ENCODE measurements around the gene PTMS. TPM values are rescaled to one million over a fixed set of nuclear protein-coding genes. Genes with fewer than 3 reads are reported as not detected.

Gene PTMS
- total and polyA plus RNA-seq, 2 experiments from 2014 or later, result 111 to 238 TPM

DNA sequence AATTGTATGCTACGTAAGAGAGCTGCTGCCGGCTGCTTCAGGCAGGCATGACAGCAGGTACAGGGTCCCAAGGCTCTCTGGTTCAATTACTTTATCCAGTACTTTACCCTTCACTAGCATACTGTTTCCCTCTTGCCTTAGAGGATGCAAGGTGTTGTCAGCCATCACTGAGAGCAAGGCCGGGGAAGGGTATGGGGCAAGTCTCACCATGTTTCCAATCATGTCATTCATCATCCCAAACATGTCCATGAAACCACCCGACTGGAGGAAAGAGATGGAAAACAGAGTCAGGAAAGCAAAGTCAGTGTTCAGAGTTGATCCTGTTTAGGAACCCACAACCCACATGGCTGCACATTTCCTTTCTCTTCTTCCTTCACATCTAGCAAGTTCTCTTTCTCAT lies 15.7 kb upstream of the PTMS start:
- Histone ChIP-seq H3K79me2 (replicated peaks; ENCODE audit: insufficient read depth) (peaks cover 24% of the 10 kb centered on the region), H3K4me3 (no peak overlapping the region), H4K20me1 (replicated peaks; ENCODE audit: insufficient read depth) (peaks cover 15% of the 10 kb centered on the region; the same call in 1 of the 2 replicates), H3F3A (replicated peaks; ENCODE audit: low read depth) (0 out of 2 replicates have a peak, but pooled peaks cover 9% of the 10 kb centered on the region), H3K9me2 (ENCODE audit: insufficient read depth) (no peaks in the 10 kb centered on the region), H3K27me3 (ENCODE audit: insufficient read depth) (no peaks in the 10 kb centered on the region), H3K4me2 (no peak overlapping the region), H3K27ac (ENCODE audit: low read depth) (no peak overlapping the region), H2AFZ (no peak overlapping the region), H3K36me3 (ENCODE audit: insufficient read depth) (peaks cover 35% of the 10 kb centered on the region), H3K4me1 (ENCODE audit: insufficient read depth) (peaks cover 17% of the 10 kb centered on the region)
- Mint-ChIP-seq H3K4me1 (peaks cover 19% of the 10 kb centered on the region), H3K4me3 (no peak overlapping the region), H3K27ac (no peak overlapping the region), H3K9me3 (no peaks in the 10 kb centered on the region), H3K27me3 (ENCODE audit: insufficient read depth, low read depth, poor library complexity) (peaks cover 21% of the 10 kb centered on the region), H3K36me3 (ENCODE audit: low read depth) (peaks cover 65% of the 10 kb centered on the region)
- TF ChIP-seq STAT1 (IDR thresholded peaks at IDR 0.05; ENCODE audit: unreplicated experiment) (no peak), POLR2AphosphoS5 (IDR thresholded peaks at IDR 0.05; ENCODE audit: low read depth) (no peak), NANOG (IDR thresholded peaks at IDR 0.05; ENCODE audit: borderline replicate concordance) (no peak), EZH2 (IDR thresholded peaks at IDR 0.05; ENCODE audit: low read depth, unreplicated experiment) (no peak), ZNF331 (CRISPR knock-in tag; IDR thresholded peaks at IDR 0.05; ENCODE audit: low read depth) (no peak)
- TF ChIP-seq, protein P1, sequence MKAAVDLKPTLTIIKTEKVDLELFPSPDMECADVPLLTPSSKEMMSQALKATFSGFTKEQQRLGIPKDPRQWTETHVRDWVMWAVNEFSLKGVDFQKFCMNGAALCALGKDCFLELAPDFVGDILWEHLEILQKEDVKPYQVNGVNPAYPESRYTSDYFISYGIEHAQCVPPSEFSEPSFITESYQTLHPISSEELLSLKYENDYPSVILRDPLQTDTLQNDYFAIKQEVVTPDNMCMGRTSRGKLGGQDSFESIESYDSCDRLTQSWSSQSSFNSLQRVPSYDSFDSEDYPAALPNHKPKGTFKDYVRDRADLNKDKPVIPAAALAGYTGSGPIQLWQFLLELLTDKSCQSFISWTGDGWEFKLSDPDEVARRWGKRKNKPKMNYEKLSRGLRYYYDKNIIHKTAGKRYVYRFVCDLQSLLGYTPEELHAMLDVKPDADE (IDR thresholded peaks at IDR 0.05), result no peak
- TF ChIP-seq, protein P2, sequence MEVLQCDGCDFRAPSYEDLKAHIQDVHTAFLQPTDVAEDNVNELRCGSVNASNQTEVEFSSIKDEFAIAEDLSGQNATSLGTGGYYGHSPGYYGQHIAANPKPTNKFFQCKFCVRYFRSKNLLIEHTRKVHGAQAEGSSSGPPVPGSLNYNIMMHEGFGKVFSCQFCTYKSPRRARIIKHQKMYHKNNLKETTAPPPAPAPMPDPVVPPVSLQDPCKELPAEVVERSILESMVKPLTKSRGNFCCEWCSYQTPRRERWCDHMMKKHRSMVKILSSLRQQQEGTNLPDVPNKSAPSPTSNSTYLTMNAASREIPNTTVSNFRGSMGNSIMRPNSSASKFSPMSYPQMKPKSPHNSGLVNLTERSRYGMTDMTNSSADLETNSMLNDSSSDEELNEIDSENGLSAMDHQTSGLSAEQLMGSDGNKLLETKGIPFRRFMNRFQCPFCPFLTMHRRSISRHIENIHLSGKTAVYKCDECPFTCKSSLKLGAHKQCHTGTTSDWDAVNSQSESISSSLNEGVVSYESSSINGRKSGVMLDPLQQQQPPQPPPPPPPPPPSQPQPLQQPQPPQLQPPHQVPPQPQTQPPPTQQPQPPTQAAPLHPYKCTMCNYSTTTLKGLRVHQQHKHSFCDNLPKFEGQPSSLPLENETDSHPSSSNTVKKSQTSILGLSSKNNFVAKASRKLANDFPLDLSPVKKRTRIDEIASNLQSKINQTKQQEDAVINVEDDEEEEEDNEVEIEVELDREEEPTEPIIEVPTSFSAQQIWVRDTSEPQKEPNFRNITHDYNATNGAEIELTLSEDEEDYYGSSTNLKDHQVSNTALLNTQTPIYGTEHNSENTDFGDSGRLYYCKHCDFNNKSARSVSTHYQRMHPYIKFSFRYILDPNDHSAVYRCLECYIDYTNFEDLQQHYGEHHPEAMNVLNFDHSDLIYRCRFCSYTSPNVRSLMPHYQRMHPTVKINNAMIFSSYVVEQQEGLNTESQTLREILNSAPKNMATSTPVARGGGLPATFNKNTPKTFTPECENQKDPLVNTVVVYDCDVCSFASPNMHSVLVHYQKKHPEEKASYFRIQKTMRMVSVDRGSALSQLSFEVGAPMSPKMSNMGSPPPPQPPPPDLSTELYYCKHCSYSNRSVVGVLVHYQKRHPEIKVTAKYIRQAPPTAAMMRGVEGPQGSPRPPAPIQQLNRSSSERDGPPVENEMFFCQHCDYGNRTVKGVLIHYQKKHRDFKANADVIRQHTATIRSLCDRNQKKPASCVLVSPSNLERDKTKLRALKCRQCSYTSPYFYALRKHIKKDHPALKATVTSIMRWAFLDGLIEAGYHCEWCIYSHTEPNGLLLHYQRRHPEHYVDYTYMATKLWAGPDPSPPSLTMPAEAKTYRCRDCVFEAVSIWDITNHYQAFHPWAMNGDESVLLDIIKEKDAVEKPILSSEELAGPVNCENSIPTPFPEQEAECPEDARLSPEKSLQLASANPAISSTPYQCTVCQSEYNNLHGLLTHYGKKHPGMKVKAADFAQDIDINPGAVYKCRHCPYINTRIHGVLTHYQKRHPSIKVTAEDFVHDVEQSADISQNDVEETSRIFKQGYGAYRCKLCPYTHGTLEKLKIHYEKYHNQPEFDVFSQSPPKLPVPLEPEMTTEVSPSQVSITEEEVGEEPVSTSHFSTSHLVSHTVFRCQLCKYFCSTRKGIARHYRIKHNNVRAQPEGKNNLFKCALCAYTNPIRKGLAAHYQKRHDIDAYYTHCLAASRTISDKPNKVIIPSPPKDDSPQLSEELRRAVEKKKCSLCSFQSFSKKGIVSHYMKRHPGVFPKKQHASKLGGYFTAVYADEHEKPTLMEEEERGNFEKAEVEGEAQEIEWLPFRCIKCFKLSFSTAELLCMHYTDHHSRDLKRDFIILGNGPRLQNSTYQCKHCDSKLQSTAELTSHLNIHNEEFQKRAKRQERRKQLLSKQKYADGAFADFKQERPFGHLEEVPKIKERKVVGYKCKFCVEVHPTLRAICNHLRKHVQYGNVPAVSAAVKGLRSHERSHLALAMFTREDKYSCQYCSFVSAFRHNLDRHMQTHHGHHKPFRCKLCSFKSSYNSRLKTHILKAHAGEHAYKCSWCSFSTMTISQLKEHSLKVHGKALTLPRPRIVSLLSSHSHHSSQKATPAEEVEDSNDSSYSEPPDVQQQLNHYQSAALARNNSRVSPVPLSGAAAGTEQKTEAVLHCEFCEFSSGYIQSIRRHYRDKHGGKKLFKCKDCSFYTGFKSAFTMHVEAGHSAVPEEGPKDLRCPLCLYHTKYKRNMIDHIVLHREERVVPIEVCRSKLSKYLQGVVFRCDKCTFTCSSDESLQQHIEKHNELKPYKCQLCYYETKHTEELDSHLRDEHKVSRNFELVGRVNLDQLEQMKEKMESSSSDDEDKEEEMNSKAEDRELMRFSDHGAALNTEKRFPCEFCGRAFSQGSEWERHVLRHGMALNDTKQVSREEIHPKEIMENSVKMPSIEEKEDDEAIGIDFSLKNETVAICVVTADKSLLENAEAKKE (CRISPR knock-in tag; IDR thresholded peaks at IDR 0.05), result no peak
- no peak for ATAC-seq
- DNase-seq (ENCODE audit: low spot score), result no peak

Data from GM23338 (cell line).